CD14-positive monocyte (primary cell): ENCODE measurements around the gene OPA1. TPM values are rescaled to one million over a fixed set of nuclear protein-coding genes. Genes with fewer than 3 reads are reported as not detected.

Experiments
- DNase-seq, 3 donors: peaks; one replicate each; pipeline ENCODE4 v3.0.0-alpha.2; 2011 to 2022
- H2AFZ ChIP-seq: 2 replicates; pipeline ENCODE4 v1.6.0; 2012; ENCODE audit warnings: mild to moderate bottlenecking, low read depth, low read length, inconsistent platforms; ENCODE audit not compliant: insufficient read depth, poor library complexity, severe bottlenecking
- H3K27ac ChIP-seq, 2 donors: 1 replicate in 1 of 2; 2 replicates in 1 of 2; pipeline ENCODE4 v1.5.1; 2012 to 2013; ENCODE audit warnings: low read length in 2 of 2, control low read depth in 1 of 2, inconsistent platforms in 1 of 2, low read depth in 1 of 2, mild to moderate bottlenecking in 1 of 2
- H3K27me3 ChIP-seq, 2 donors: one replicate each; pipeline versions ENCODE4 v1.6.0 to v1.6.1; 2011 to 2013; ENCODE audit warnings: low read length in 2 of 2; ENCODE audit not compliant: control insufficient read depth in 2 of 2, insufficient read depth in 2 of 2
- H3K36me3 ChIP-seq, 2 donors: replicated peaks in 1 of 2; 1 replicate in 1 of 2; 2 replicates in 1 of 2; pipeline versions ENCODE4 v1.5.1 to v1.6.1; 2012 to 2013; ENCODE audit warnings: low read length in 2 of 2, control low read depth in 1 of 2, inconsistent platforms in 1 of 2, mild to moderate bottlenecking in 1 of 2; ENCODE audit not compliant: insufficient read depth in 2 of 2, control insufficient read depth in 1 of 2
- H3K4me1 ChIP-seq, 2 donors: 1 replicate in 1 of 2; 2 replicates in 1 of 2; pipeline versions ENCODE4 v1.5.1 to v1.6.1; 2012 to 2013; ENCODE audit warnings: low read length in 2 of 2, control low read depth in 1 of 2, inconsistent platforms in 1 of 2, mild to moderate bottlenecking in 1 of 2, moderate library complexity in 1 of 2; ENCODE audit not compliant: insufficient read depth in 2 of 2, control insufficient read depth in 1 of 2
- H3K4me2 ChIP-seq: replicated peaks from 2 replicates; pipeline ENCODE3; 2012; ENCODE audit warnings: low read length, moderate library complexity, mild to moderate bottlenecking; ENCODE audit not compliant: poor library complexity, severe bottlenecking; ENCODE audit errors: extremely low read depth
- H3K4me3 ChIP-seq, 3 experiments: fragments of 200-600 bp in 1 of 3; sonication (generic) in 1 of 3; replicated peaks in 1 of 3; 1 replicate in 2 of 3; 2 replicates in 1 of 3; pipeline ENCODE4 v1.5.1; 2011 to 2013; ENCODE audit warnings: low read length in 3 of 3, mild to moderate bottlenecking in 3 of 3, control low read depth in 2 of 3, low read depth in 2 of 3, inconsistent platforms in 1 of 3, moderate library complexity in 1 of 3
- H3K79me2 ChIP-seq: 2 replicates; pipeline ENCODE4 v1.6.0; 2012; ENCODE audit warnings: mild to moderate bottlenecking, control low read depth, inconsistent platforms, low read length, moderate library complexity; ENCODE audit not compliant: insufficient read depth
- H3K9ac ChIP-seq: 2 replicates; pipeline ENCODE4 v1.6.0; 2017; ENCODE audit warnings: low read length, mild to moderate bottlenecking; ENCODE audit not compliant: insufficient read depth, poor library complexity, severe bottlenecking
- H3K9me3 ChIP-seq, 2 donors: replicated peaks in 1 of 2; 1 replicate in 1 of 2; 2 replicates in 1 of 2; pipeline versions ENCODE4 v1.5.1 to v1.6.1; 2012 to 2013; ENCODE audit warnings: low read length in 2 of 2, control low read depth in 1 of 2; ENCODE audit not compliant: control insufficient read depth in 1 of 2, insufficient read depth in 1 of 2
- H4K20me1 ChIP-seq: 2 replicates; pipeline ENCODE4 v1.6.0; 2012; ENCODE audit warnings: mild to moderate bottlenecking, low read length, control low read depth, moderate library complexity; ENCODE audit not compliant: insufficient read depth
- H3K27ac Mint-ChIP-seq, 7 donors: one replicate each; pipeline ENCODE4 v1.8.0; 2020; ENCODE audit warnings: mild to moderate bottlenecking in 7 of 7, mixed read lengths in 7 of 7, moderate library complexity in 6 of 7, inconsistent platforms in 2 of 7
- H3K27me3 Mint-ChIP-seq, 3 donors: one replicate each; pipeline ENCODE4 v1.8.0; 2021 to 2022; ENCODE audit warnings: low read depth in 3 of 3, mild to moderate bottlenecking in 3 of 3, mixed read lengths in 3 of 3, moderate library complexity in 3 of 3, inconsistent platforms in 1 of 3
- H3K36me3 Mint-ChIP-seq, 2 donors: one replicate each; pipeline ENCODE4 v1.8.0; 2020; ENCODE audit warnings: mixed read lengths in 2 of 2, inconsistent platforms in 1 of 2, mild to moderate bottlenecking in 1 of 2
- H3K4me1 Mint-ChIP-seq: one replicate; pipeline ENCODE4 v1.8.0; 2020; ENCODE audit warnings: mild to moderate bottlenecking, mixed read lengths
- H3K4me3 Mint-ChIP-seq, 2 donors: one replicate each; pipeline ENCODE4 v1.8.0; 2020; ENCODE audit warnings: mild to moderate bottlenecking in 2 of 2, mixed read lengths in 2 of 2, moderate library complexity in 1 of 2
- H3K9me3 Mint-ChIP-seq, 7 donors: one replicate each; pipeline ENCODE4 v1.8.0; 2020 to 2022; ENCODE audit warnings: mixed read lengths in 7 of 7, mild to moderate bottlenecking in 6 of 7, moderate library complexity in 6 of 7, inconsistent platforms in 2 of 7
- CTCF ChIP-seq: fragments of 200-600 bp; IDR thresholded peaks from one replicate; pipeline ENCODE4 v1.8.0; 2022; ENCODE audit warnings: antibody characterized with exemption, mild to moderate bottlenecking
- WGBS: methylation state at CpG from one replicate; pipeline ENCODE4 v1.1.5; 2013; ENCODE audit warnings: missing lambda C conversion rate; ENCODE audit not compliant: insufficient coverage; 5-methylcytosine and 5-hydroxymethylcytosine counted together
- intact Hi-C, 2 donors: fragments of 100-400 bp; cut with micrococcal nuclease; formaldehyde crosslinking; loops; one replicate each; pipeline versions ENCODE4 v1.15.0 to v1.15.1; 2023
- polyA plus RNA-seq, 3 donors: library from polyadenylated mRNA; depleted of rRNA in 1 of 3; unstranded in 2 of 3; stranded (reverse) in 1 of 3; fragments of 300-500 nt in 2 of 3; fragments of >200 nt in 1 of 3; fragmentation: Illumina TruSeq in 2 of 3; gene quantifications; 1 replicate in 2 of 3; 2 replicates in 1 of 3; pipeline ENCODE4 v1.2.3, GENCODE V29; 2012 to 2021

Gene OPA1
- polyA plus RNA-seq, 3 donors = 15.4 to 26.5 (median 18.1) TPM

- Histone ChIP-seq H2AFZ (no peak overlapping the region), H3K27me3 (no peaks in the 10 kb centered on the region), H3K4me3 (no peak overlapping the region), H3K9me3 (peaks cover 0 to 6% of the 10 kb centered on the region in 2 donors), H3K36me3 (no peaks in the 10 kb centered on the region), H3K9ac (no peak overlapping the region), H3K79me2 (no peaks in the 10 kb centered on the region), H3K4me2 (no peak overlapping the region), H4K20me1 (no peaks in the 10 kb centered on the region), H3K4me1 (no peaks in the 10 kb centered on the region), H3K27ac (no peak overlapping the region)
- H3K36me3 Mint-ChIP-seq = no peaks in the 10 kb centered on the region
- intact Hi-C loops = no loop called here
- no peak overlapping the region for H3K4me3 Mint-ChIP-seq
- peaks cover 0 to 2% (median 0%) of the 10 kb centered on the region in 3 donors for H3K27me3 Mint-ChIP-seq
- H3K27ac Mint-ChIP-seq = no peak overlapping the region
- WGBS = 40% methylated on average over 2 of the region's 4 CpGs
- no peak for DNase-seq
- peaks cover 2 to 14% (median 9%) of the 10 kb centered on the region in 7 donors for H3K9me3 Mint-ChIP-seq
- TF ChIP-seq CTCF = no peak
- H3K4me1 Mint-ChIP-seq = no peaks in the 10 kb centered on the region
Observed at GRCh38 chr3:193548406-193548805, 44.6 kb upstream of the OPA1 start.

- Mint-ChIP-seq H3K4me1 (no peaks in the 10 kb centered on the region), H3K4me3 (no peak overlapping the region), H3K36me3 (no peaks in the 10 kb centered on the region), H3K27ac (no peak overlapping the region), H3K9me3 (no peaks in the 10 kb centered on the region), H3K27me3 (peaks cover 2 to 7% (median 2%) of the 10 kb centered on the region in 3 donors)
- H3K79me2 ChIP-seq = no peaks in the 10 kb centered on the region
- H3K4me2 ChIP-seq = no peak overlapping the region
- no peak overlapping the region for H3K27ac ChIP-seq
- no peak for TF ChIP-seq CTCF
- no peak overlapping the region for H3K9ac ChIP-seq
- no peaks in the 10 kb centered on the region for H3K4me1 ChIP-seq
- WGBS = 100% methylated on average over 1 of the region's 1 CpG
- no peaks in the 10 kb centered on the region for H3K9me3 ChIP-seq
- no peak for DNase-seq
- no peak overlapping the region for H3K4me3 ChIP-seq
- H3K36me3 ChIP-seq = no peaks in the 10 kb centered on the region
- no peaks in the 10 kb centered on the region for H4K20me1 ChIP-seq
- H3K27me3 ChIP-seq = no peaks in the 10 kb centered on the region
- intact Hi-C loops = no loop called here
- no peak overlapping the region for H2AFZ ChIP-seq
Observed at GRCh38 chr3:193552923-193553322, 40.1 kb upstream of the OPA1 start.
